Neural cell (in vitro differentiated cells): ENCODE data around the gene SESN2. TPM values are rescaled to one million over a fixed set of nuclear protein-coding genes. Genes with fewer than 3 reads are reported as not detected.

ENCODE experiments used
- H2AFZ ChIP-seq: fragments of 200-600, 300-800 bp; sonication (generic), shearing (Covaris generic); 2 replicates; pipeline ENCODE4 v1.6.0; 2014; ENCODE audit warnings: low read depth, mild to moderate bottlenecking, antibody characterized with exemption, low read length, moderate library complexity
- H3F3A ChIP-seq: fragments of 200-600 bp; shearing (Covaris generic); 2 replicates; pipeline ENCODE4 v1.6.1; 2016; ENCODE audit warnings: mild to moderate bottlenecking, moderate library complexity, mixed read lengths, antibody characterized with exemption, low read length; ENCODE audit not compliant: insufficient read depth, poor library complexity, severe bottlenecking
- H3K27ac ChIP-seq: fragments of 200-600, 300-800 bp; sonication (generic), shearing (Covaris generic); 2 replicates; pipeline ENCODE4 v1.5.1; 2014; ENCODE audit warnings: mild to moderate bottlenecking, low read length, moderate library complexity
- H3K27me3 ChIP-seq: fragments of 300-800, 200-600 bp; sonication (generic), shearing (Covaris generic); 2 replicates; pipeline ENCODE4 v1.6.0; 2014; ENCODE audit warnings: mild to moderate bottlenecking, low read depth, low read length, moderate library complexity; ENCODE audit not compliant: insufficient read depth
- H3K36me3 ChIP-seq: fragments of 300-800, 200-600 bp; sonication (generic), shearing (Covaris generic); 2 replicates; pipeline ENCODE4 v1.5.1; 2014; ENCODE audit warnings: mild to moderate bottlenecking, antibody characterized with exemption, low read length, moderate library complexity; ENCODE audit not compliant: insufficient read depth
- H3K4me2 ChIP-seq: fragments of 300-800, 200-600 bp; sonication (generic), shearing (Covaris generic); 2 replicates; pipeline ENCODE4 v1.6.0; 2014; ENCODE audit warnings: mild to moderate bottlenecking, low read length
- H3K4me3 ChIP-seq: fragments of 300-800, 200-600 bp; sonication (generic), shearing (Covaris generic); 2 replicates; pipeline ENCODE4 v1.5.1; 2014; ENCODE audit warnings: mild to moderate bottlenecking, low read length, moderate library complexity
- H3K79me2 ChIP-seq: fragments of 200-600 bp; shearing (Covaris generic); replicated peaks from 2 replicates; pipeline ENCODE4 v1.6.0; 2014; ENCODE audit warnings: mild to moderate bottlenecking, low read length, moderate library complexity; ENCODE audit not compliant: insufficient read depth
- H3K9ac ChIP-seq: fragments of 300-800, 200-600 bp; sonication (generic), shearing (Covaris generic); 2 replicates; pipeline ENCODE4 v1.6.1; 2016; ENCODE audit warnings: mild to moderate bottlenecking, low read length, mixed read lengths
- H3K9me2 ChIP-seq: fragments of 200-600 bp; shearing (Covaris generic); 2 replicates; pipeline ENCODE4 v1.6.1; 2016; ENCODE audit warnings: mild to moderate bottlenecking, low read length, mixed read lengths; ENCODE audit not compliant: insufficient read depth
- H3K9me3 ChIP-seq: fragments of 200-600, 300-800 bp; sonication (generic), shearing (Covaris generic); 2 replicates; pipeline ENCODE4 v1.6.1; 2016; ENCODE audit warnings: mild to moderate bottlenecking, mixed run types, low read length, moderate library complexity, mixed read lengths
- H4K20me1 ChIP-seq: fragments of 200-600 bp; shearing (Covaris generic); 2 replicates; pipeline ENCODE4 v1.6.1; 2016; ENCODE audit warnings: mild to moderate bottlenecking, mixed run types; ENCODE audit not compliant: insufficient read depth
- EP300 ChIP-seq: fragments of 450-650 bp; conservative IDR thresholded peaks from 2 replicates; pipeline ENCODE4 v1.6.1; 2014; ENCODE audit warnings: antibody characterized with exemption, mild to moderate bottlenecking, moderate library complexity; ENCODE audit not compliant: poor library complexity, severe bottlenecking
- EZH2 ChIP-seq: fragments of 200-600, 300-800 bp; shearing (Covaris generic), sonication (generic); IDR thresholded peaks from 2 replicates; pipeline ENCODE4 v1.6.1; 2014; ENCODE audit warnings: antibody characterized with exemption, low read length, borderline replicate concordance, mild to moderate bottlenecking; ENCODE audit not compliant: insufficient read depth, poor library complexity, severe bottlenecking
- MXI1 ChIP-seq: fragments of 450-650 bp; conservative IDR thresholded peaks from 2 replicates; pipeline ENCODE4 v1.6.1; 2014; ENCODE audit warnings: antibody characterized with exemption, mild to moderate bottlenecking; ENCODE audit not compliant: poor library complexity, severe bottlenecking
- POLR2AphosphoS5 ChIP-seq: IDR thresholded peaks from 2 replicates; pipeline ENCODE4 v1.6.1; 2012
- RAD21 ChIP-seq: fragments of 450-650 bp; conservative IDR thresholded peaks from 2 replicates; pipeline ENCODE4 v1.6.1; 2014; ENCODE audit warnings: antibody characterized with exemption, mild to moderate bottlenecking, moderate library complexity
- SMC3 ChIP-seq: fragments of 450-650 bp; conservative IDR thresholded peaks from 2 replicates; pipeline ENCODE4 v1.6.1; 2014; ENCODE audit warnings: antibody characterized with exemption, mild to moderate bottlenecking, moderate library complexity; ENCODE audit not compliant: poor library complexity
- TAF1 ChIP-seq: IDR thresholded peaks from 2 replicates; pipeline ENCODE4 v1.6.1; 2012; ENCODE audit warnings: low read depth
- polyA plus RNA-seq: library from polyadenylated mRNA; depleted of rRNA; stranded (reverse); fragments of >200 nt; gene quantifications from 2 replicates; pipeline ENCODE4 v1.2.3, GENCODE V29; 2014
- TF ChIP-seq, protein P1 (sequence below): fragments of 450-650 bp; IDR thresholded peaks from 2 replicates; pipeline ENCODE4 v1.5.1; 2014; ENCODE audit warnings: antibody characterized with exemption, mild to moderate bottlenecking, moderate library complexity; ENCODE audit not compliant: poor library complexity, severe bottlenecking
- TF ChIP-seq, protein P2 (sequence below): IDR thresholded peaks from 2 replicates; pipeline ENCODE4 v1.6.1; 2012; ENCODE audit warnings: borderline replicate concordance

The SESN2 gene
- polyA plus RNA-seq, 1 donor from 2014 or later, result 9.3 TPM

DNA sequence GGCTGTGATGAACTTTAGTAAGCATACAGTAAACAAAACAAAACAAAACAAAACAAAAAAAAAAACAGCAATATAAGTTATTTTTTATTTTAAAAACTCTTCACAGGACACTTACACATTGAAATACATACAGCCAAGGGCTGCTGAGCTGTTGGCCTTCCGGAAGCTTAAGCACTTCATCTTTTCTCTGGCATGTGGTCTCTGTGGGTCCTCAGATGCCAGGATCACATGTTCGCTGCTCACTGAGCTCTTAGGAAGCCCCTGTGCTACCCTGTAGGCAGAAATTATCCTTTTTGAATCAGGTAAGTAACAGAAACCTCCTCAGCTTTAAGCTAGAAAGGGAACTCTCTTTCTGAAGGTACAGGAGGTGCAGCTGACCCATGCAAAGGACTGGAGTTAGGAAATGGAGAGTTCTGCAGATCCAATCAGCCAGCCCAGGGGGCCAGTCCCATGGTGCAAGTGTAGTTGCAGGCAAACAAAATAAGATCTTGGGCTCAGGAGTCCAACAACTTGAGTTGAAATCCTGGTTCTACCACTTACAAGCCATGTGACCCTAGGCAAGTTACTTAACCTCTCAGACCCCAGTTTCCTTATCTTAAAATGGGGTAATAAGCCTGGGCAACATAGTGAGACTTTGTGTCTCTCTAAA is 47.1 kb downstream of the SESN2 start:
- H3K4me2 ChIP-seq, result no peak overlapping the region
- no peaks in the 10 kb centered on the region for H3K36me3 ChIP-seq
- no peaks in the 10 kb centered on the region for H3K9me3 ChIP-seq
- TF ChIP-seq EP300, result no peak
- no peak for TF ChIP-seq RAD21
- no peak for TF ChIP-seq MXI1
- no peak for TF ChIP-seq EZH2
- TF ChIP-seq POLR2AphosphoS5, result no peak
- no peak for TF ChIP-seq TAF1
- TF ChIP-seq SMC3, result no peak
- TF ChIP-seq, protein P1, sequence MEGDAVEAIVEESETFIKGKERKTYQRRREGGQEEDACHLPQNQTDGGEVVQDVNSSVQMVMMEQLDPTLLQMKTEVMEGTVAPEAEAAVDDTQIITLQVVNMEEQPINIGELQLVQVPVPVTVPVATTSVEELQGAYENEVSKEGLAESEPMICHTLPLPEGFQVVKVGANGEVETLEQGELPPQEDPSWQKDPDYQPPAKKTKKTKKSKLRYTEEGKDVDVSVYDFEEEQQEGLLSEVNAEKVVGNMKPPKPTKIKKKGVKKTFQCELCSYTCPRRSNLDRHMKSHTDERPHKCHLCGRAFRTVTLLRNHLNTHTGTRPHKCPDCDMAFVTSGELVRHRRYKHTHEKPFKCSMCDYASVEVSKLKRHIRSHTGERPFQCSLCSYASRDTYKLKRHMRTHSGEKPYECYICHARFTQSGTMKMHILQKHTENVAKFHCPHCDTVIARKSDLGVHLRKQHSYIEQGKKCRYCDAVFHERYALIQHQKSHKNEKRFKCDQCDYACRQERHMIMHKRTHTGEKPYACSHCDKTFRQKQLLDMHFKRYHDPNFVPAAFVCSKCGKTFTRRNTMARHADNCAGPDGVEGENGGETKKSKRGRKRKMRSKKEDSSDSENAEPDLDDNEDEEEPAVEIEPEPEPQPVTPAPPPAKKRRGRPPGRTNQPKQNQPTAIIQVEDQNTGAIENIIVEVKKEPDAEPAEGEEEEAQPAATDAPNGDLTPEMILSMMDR, result no peak
- TF ChIP-seq, protein P2, sequence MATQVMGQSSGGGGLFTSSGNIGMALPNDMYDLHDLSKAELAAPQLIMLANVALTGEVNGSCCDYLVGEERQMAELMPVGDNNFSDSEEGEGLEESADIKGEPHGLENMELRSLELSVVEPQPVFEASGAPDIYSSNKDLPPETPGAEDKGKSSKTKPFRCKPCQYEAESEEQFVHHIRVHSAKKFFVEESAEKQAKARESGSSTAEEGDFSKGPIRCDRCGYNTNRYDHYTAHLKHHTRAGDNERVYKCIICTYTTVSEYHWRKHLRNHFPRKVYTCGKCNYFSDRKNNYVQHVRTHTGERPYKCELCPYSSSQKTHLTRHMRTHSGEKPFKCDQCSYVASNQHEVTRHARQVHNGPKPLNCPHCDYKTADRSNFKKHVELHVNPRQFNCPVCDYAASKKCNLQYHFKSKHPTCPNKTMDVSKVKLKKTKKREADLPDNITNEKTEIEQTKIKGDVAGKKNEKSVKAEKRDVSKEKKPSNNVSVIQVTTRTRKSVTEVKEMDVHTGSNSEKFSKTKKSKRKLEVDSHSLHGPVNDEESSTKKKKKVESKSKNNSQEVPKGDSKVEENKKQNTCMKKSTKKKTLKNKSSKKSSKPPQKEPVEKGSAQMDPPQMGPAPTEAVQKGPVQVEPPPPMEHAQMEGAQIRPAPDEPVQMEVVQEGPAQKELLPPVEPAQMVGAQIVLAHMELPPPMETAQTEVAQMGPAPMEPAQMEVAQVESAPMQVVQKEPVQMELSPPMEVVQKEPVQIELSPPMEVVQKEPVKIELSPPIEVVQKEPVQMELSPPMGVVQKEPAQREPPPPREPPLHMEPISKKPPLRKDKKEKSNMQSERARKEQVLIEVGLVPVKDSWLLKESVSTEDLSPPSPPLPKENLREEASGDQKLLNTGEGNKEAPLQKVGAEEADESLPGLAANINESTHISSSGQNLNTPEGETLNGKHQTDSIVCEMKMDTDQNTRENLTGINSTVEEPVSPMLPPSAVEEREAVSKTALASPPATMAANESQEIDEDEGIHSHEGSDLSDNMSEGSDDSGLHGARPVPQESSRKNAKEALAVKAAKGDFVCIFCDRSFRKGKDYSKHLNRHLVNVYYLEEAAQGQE, result no peak
- no peaks in the 10 kb centered on the region for H3K79me2 ChIP-seq
- no peaks in the 10 kb centered on the region for H3K27me3 ChIP-seq
- H4K20me1 ChIP-seq, result no peaks in the 10 kb centered on the region
- no peak overlapping the region for H3K4me3 ChIP-seq
- no peak overlapping the region for H3K9ac ChIP-seq
- H3K27ac ChIP-seq, result no peak overlapping the region
- H2AFZ ChIP-seq, result no peak overlapping the region
- no peaks in the 10 kb centered on the region for H3F3A ChIP-seq
- no peaks in the 10 kb centered on the region for H3K9me2 ChIP-seq

DNA sequence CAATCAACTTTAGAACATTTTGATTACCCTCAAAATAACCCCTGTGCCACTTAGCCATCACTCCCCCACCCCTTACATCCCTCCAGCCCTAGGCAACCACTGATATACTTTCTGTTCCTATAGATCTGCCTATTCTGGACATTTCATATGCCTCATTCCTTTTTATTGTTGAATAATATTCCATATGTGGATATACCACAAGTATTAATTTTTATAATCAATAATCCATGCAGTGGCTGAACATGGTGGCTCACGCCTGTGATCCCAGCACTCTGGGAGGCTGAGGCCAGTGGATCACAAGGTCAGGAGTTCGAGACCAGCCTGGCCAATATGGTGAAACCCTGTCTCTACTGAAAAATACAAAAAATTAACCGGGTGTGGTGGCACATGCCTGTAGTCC is 49.4 kb downstream of the SESN2 start:
- no peak for TF ChIP-seq SMC3
- no peak for TF ChIP-seq MXI1
- TF ChIP-seq POLR2AphosphoS5, result no peak
- no peak for TF ChIP-seq TAF1
- TF ChIP-seq, protein P2, result no peak
- TF ChIP-seq RAD21, result no peak
- no peak for TF ChIP-seq EP300
- TF ChIP-seq, protein P1, result no peak
- TF ChIP-seq EZH2, result no peak
- Histone ChIP-seq H2AFZ (no peak overlapping the region), H3K36me3 (no peaks in the 10 kb centered on the region), H3F3A (no peaks in the 10 kb centered on the region), H3K27me3 (no peaks in the 10 kb centered on the region), H3K27ac (no peak overlapping the region), H3K79me2 (no peaks in the 10 kb centered on the region), H4K20me1 (no peaks in the 10 kb centered on the region), H3K9ac (no peak overlapping the region), H3K9me3 (no peaks in the 10 kb centered on the region), H3K9me2 (no peaks in the 10 kb centered on the region), H3K4me2 (no peak overlapping the region), H3K4me3 (no peak overlapping the region)
